GM12891 (cell line): Measurements from ENCODE around the gene ASTN2.
"Not testable (repeated sequence)": the region's sequence is repeated elsewhere in the genome, so short reads cannot be mapped to it uniquely, and the experiment has no call there.

ENCODE experiments used
- POLR2A ChIP-seq: IDR thresholded peaks from 2 replicates; pipeline ENCODE4 v1.6.1; 2011; ENCODE audit warnings: low read depth, low read length, control low read depth
- POLR2AphosphoS5 ChIP-seq: IDR thresholded peaks from 2 replicates; pipeline ENCODE4 v1.6.1; 2011; ENCODE audit warnings: low read depth, low read length, control low read depth
- SPI1 ChIP-seq: IDR thresholded peaks from 2 replicates; pipeline ENCODE4 v1.6.1; 2011; ENCODE audit warnings: low read depth, low read length, control low read depth
- TAF1 ChIP-seq: IDR thresholded peaks from 2 replicates; pipeline ENCODE4 v1.6.1; 2011; ENCODE audit warnings: low read depth, low read length, control low read depth

DNA sequence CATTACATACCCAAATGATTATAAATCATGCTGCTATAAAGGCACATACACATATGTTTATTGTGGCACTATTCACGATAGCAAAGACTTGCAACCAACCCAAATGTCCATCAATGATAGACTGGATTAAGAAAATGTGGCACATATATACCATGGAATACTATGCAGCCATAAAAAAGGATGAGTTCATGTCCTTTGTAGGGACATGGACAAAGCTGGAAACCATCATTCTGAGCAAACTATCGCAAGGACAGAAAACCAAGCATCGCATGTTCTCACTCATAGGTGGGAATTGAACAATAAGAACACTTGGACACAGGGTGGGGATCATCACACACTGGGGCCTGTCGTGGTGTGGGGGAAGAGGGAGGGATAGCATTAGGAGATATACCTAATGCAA is 960.3 kb downstream of the ASTN2 start:
- TF ChIP-seq POLR2AphosphoS5, SPI1, POLR2A, TAF1: not testable (repeated sequence)
